BLaER1 (cell line): ENCODE results near the gene DYNLT4.
A peak's percentile ranks its signal among the peaks of the same experiment; 100 is the strongest.
"Not testable (repeated sequence)": the region's sequence is repeated elsewhere in the genome, so short reads cannot be mapped to it uniquely, and the experiment has no call there.

Source experiments
- H3K27ac ChIP-seq: shearing (Covaris generic); formaldehyde crosslinking; 2 replicates; pipeline ENCODE4 v1.8.1; 2022
- H3K27me3 ChIP-seq: shearing (Covaris generic); formaldehyde crosslinking; 2 replicates; pipeline ENCODE4 v1.8.1; 2022
- H3K36me3 ChIP-seq: shearing (Covaris generic); formaldehyde crosslinking; 2 replicates; pipeline ENCODE4 v1.8.1; 2022
- H3K4me1 ChIP-seq: shearing (Covaris generic); formaldehyde crosslinking; 2 replicates; pipeline ENCODE4 v1.8.1; 2022
- H3K4me2 ChIP-seq: shearing (Covaris generic); formaldehyde crosslinking; 2 replicates; pipeline ENCODE4 v1.8.1; 2022
- H3K4me3 ChIP-seq: shearing (Covaris generic); formaldehyde crosslinking; 2 replicates; pipeline ENCODE4 v1.8.1; 2022
- H3K9ac ChIP-seq: shearing (Covaris generic); formaldehyde crosslinking; 2 replicates; pipeline ENCODE4 v1.8.1; 2022
- H3K9me3 ChIP-seq: shearing (Covaris generic); formaldehyde crosslinking; 2 replicates; pipeline ENCODE4 v1.8.1; 2022
- H4K20me1 ChIP-seq: shearing (Covaris generic); formaldehyde crosslinking; 2 replicates; pipeline ENCODE4 v1.8.1; 2022
- Cebpa-rat ChIP-seq: shearing (Covaris generic); IDR thresholded peaks from 2 replicates; pipeline ENCODE4 v1.8.1; 2022

The DYNLT4 gene

DNA sequence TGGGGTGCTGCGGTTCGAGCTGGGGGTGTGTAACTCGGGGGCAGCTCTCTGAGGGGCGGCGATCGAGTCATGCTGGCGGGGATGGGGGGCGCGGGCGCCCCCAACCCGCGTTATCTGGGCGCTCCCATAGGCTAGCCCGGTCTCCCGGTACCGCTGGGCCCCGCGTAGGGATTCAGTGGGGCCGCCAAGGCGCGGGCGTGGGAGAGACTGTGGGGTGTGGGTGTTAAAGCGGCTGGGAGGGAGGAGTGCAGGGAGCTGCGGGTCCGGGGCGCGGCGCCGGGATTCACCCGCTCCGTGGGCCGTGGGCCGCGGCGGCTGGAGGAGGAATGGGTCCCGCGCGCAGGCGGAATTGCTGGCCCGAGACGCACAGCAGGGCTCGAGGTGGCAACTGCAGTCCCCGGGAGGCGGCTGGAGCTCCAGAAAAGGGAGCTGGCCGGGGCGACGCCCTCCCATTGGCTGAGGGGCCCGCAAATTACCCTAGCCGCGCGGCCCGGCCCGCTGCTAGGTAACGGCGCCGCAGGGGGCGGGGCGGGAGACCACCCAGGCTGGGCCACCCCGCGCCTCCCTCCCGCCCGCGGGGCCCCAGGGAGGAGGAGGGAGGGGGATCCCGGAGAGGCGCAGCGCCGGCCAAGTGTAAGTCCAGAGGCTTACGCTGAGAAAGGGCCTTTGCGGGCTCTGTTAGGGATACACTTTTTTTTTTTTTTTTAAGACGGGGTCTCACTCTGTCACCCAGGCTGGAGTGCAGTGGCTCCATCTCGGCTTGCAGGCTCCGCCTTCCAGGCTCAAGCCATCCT lies 35.9 kb upstream of the DYNLT4 start, which contains the start of gene PTCH2:
Gene PTCH2, minus strand, starts transcription at position 392 of the 794 bp plus-strand sequence. Its CDS starts 321 bp downstream, at position 71.
- Histone ChIP-seq H3K4me2 (peak within 1 kb of the TSS; percentile 99), H3K27ac (no peak within 1 kb of the TSS), H3K9me3 (no peaks in the 10 kb centered on the region), H3K9ac (peak within 1 kb of the TSS; percentile 68), H3K36me3 (no peaks in the 10 kb centered on the region), H3K4me3 (peak within 1 kb of the TSS; percentile 66), H4K20me1 (no peaks in the 10 kb centered on the region), H3K27me3 (no peaks in the 10 kb centered on the region), H3K4me1 (peaks cover 20% of the 10 kb centered on the region)
- TF ChIP-seq Cebpa-rat: no peak

DNA sequence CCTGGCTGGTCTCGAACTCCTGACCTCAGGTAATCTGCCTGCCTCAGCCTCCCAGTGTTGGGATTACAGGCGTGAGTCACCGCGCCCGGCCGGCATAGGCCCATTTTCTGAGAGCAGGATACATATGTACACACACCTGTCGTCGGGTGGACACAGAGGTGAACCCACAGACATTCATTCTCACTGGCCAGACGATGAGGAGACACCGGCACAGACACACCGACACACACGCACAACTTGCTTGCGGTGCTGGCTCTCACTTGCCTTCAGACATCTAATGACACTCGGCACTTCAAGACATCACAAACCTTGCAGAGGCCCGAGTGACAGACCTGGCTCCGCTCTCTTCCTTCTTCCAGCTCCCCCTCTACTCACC lies 35.3 kb upstream of the DYNLT4 start:
- Histone ChIP-seq H3K9ac (peak overlapping the region; percentile 68), H3K4me3 (peak overlapping the region; percentile 66), H3K4me2 (peak overlapping the region; percentile 99)

GRCh38 chr1:44839576-44839975 lies 32.4 kb upstream of the DYNLT4 start:
- 0 out of 2 replicates have a peak overlapping the region, but pooled peaks have one; percentile 12 for H3K9ac ChIP-seq
- no peak overlapping the region for H3K27ac ChIP-seq
- H3K4me2 ChIP-seq: peak overlapping the region; percentile 37
- H4K20me1 ChIP-seq: no peaks in the 10 kb centered on the region
- H3K36me3 ChIP-seq: no peaks in the 10 kb centered on the region
- H3K4me3 ChIP-seq: no peak overlapping the region
- H3K4me1 ChIP-seq: peaks cover 33% of the 10 kb centered on the region
- H3K9me3 ChIP-seq: no peaks in the 10 kb centered on the region
- no peaks in the 10 kb centered on the region for H3K27me3 ChIP-seq
- TF ChIP-seq Cebpa-rat: no peak

More for the DNA sequence above, 35.3 kb upstream of the DYNLT4 start:
- H3K36me3 ChIP-seq: no peaks in the 10 kb centered on the region
- H3K9me3 ChIP-seq: no peaks in the 10 kb centered on the region
- no peak overlapping the region for H3K27ac ChIP-seq
- H4K20me1 ChIP-seq: no peaks in the 10 kb centered on the region
- no peak for TF ChIP-seq Cebpa-rat
- no peaks in the 10 kb centered on the region for H3K27me3 ChIP-seq
- H3K4me1 ChIP-seq: peaks cover 20% of the 10 kb centered on the region

DNA sequence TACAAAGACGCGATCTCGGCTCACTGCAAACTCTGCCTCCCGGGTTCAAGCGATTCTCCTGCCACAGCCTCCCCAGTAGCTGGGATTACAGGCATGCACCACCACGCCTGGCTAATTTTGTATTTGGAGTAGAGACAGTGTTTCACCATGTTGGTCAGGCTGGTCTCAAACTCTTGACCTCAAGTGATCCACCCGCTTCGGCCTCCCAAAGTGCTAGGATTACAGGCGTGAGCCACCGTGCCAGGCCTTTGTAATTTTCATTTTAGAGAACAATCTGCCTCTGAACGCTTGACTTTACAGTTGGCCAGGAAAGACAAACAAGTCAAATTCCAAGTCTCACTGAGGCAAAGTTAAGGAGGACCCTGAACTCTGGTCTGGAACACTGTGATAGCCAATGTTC lies 31.1 kb upstream of the DYNLT4 start:
- H3K9ac ChIP-seq, H3K4me2 ChIP-seq, H3K27me3 ChIP-seq, H4K20me1 ChIP-seq, H3K9me3 ChIP-seq, H3K36me3 ChIP-seq, H3K4me3 ChIP-seq, H3K27ac ChIP-seq: not testable (repeated sequence)
- peaks cover 42% of the 10 kb centered on the region for H3K4me1 ChIP-seq

DNA sequence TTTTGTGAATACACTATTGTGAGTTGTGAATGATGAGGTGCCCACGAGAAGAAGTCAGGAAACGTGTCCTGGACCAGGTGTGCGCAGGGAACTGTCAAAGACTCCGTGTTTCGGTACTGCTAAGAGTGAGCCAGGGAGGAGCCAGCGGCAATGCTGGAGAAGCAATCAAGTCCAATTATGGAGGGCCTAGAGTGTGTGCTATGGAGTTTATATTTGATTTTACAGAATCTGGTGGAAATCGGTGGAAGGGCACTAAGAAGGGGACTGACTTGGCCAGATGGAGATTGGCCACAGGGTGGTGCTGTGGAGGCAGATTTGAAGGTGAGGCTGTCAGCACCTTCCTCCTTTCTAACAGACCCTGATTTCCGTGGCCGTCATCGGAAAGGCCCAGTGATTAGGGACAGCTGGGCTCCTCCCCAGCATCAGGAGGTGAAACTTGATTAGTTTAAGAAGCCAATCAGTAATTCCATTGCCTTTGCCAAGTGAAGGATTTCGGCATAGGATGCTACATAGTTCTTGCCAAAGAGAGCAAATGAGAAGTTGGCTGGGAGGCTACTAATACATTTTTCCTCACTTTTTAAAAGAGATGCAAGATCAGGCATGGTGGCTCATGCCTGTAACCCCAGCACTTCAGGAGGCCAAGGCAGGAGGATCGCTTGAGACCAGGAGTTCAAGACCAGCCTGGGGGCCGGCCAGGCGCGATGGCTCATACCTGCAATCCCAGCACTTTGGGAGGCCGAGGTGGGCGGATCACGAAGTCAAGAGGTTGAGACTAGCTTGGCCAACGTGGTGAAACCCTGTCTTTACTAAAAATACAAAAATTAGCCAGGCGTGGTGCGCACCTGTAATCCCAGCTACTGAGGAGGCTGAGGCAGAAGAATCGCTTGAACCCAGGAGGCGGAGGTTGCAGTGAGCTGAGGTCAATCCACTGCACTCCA lies 28.9 kb upstream of the DYNLT4 start:
- Histone ChIP-seq H3K9me3 (no peaks in the 10 kb centered on the region), H4K20me1 (no peaks in the 10 kb centered on the region), H3K4me2 (peak overlapping the region; percentile 50; the same call in 1 of the 2 replicates), H3K27ac (no peak overlapping the region), H3K36me3 (no peaks in the 10 kb centered on the region), H3K4me3 (no peak overlapping the region), H3K4me1 (peaks cover 52% of the 10 kb centered on the region), H3K9ac (no peak overlapping the region), H3K27me3 (no peaks in the 10 kb centered on the region)
- TF ChIP-seq Cebpa-rat: no peak

- Histone ChIP-seq H3K4me2 (no peak overlapping the region), H3K27ac (no peak overlapping the region), H3K4me1 (peaks cover 57% of the 10 kb centered on the region), H3K4me3 (no peak overlapping the region), H3K27me3 (no peaks in the 10 kb centered on the region), H3K36me3 (no peaks in the 10 kb centered on the region), H4K20me1 (no peaks in the 10 kb centered on the region), H3K9me3 (no peaks in the 10 kb centered on the region), H3K9ac (0 out of 2 replicates have a peak overlapping the region, but pooled peaks have one; percentile 15)
- TF ChIP-seq Cebpa-rat: no peak
Observed at GRCh38 chr1:44834328-44834727, 27.2 kb upstream of the DYNLT4 start.

- Histone ChIP-seq H3K36me3 (no peaks in the 10 kb centered on the region), H4K20me1 (no peaks in the 10 kb centered on the region), H3K27me3 (no peaks in the 10 kb centered on the region), H3K27ac (no peak overlapping the region), H3K9ac (no peak overlapping the region; the same call in 1 of the 2 replicates), H3K9me3 (no peaks in the 10 kb centered on the region), H3K4me1 (peaks cover 53% of the 10 kb centered on the region), H3K4me2 (peak overlapping the region; percentile 33), H3K4me3 (no peak overlapping the region)
- TF ChIP-seq Cebpa-rat: no peak
Observed at GRCh38 chr1:44832056-44832705, 25.0 kb upstream of the DYNLT4 start.

DNA sequence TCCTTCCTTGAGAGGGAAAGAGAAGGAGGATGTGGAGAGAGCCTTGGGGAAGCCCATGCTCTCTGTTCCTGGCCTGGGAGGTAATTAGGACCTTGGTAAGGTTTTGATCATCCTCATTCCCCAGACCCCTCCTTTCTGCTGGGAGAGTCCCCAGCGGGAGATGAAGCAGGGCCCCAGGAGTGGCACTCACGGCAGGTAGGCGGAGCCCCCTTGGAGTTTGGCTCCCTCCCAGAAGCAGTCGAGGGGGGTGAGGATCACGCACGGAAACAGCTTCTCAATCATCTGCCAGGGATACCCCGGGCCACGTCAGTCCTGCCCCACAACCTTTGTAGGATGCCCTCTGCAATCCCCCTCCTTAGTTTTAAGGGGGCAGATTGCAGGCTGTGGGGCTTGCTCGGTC lies 24.4 kb upstream of the DYNLT4 start:
- Histone ChIP-seq H3K4me3 (no peak overlapping the region), H3K4me1 (peaks cover 49% of the 10 kb centered on the region), H3K9me3 (no peaks in the 10 kb centered on the region), H3K9ac (no peak overlapping the region), H3K27me3 (no peaks in the 10 kb centered on the region), H3K27ac (peak overlapping the region; percentile 8; the same call in 1 of the 2 replicates), H3K36me3 (no peaks in the 10 kb centered on the region), H4K20me1 (no peaks in the 10 kb centered on the region), H3K4me2 (peak overlapping the region; percentile 33)
- TF ChIP-seq Cebpa-rat: no peak

DNA sequence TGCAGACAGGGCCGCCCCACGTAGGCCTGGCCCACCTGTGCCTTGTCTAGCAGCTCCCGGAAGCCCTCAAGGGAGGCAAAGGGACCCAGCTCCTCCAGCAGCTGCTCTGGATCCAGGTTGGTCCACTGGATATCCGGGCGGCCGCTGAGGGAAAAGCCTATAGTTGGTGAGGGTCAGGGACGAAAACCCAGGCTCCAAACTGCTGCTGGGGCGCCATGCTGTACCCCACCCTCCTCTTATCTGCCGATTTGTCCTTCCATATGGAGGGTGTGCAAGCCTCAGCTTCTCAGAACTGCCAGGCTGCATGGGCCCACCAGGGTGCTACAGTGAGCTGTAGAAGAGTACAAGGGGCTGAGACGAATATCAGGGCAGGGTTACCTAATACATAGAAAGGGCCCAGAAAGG lies 23.8 kb upstream of the DYNLT4 start:
- Histone ChIP-seq H3K9ac (no peak overlapping the region), H3K4me3 (no peak overlapping the region), H3K36me3 (no peaks in the 10 kb centered on the region), H3K27ac (no peak overlapping the region), H3K9me3 (no peaks in the 10 kb centered on the region), H3K4me1 (peaks cover 43% of the 10 kb centered on the region), H4K20me1 (no peaks in the 10 kb centered on the region), H3K4me2 (no peak overlapping the region), H3K27me3 (no peaks in the 10 kb centered on the region)
- TF ChIP-seq Cebpa-rat: no peak
